ENCODE results near the gene CDH4. TPM values are rescaled to one million over a fixed set of nuclear protein-coding genes. Genes with fewer than 3 reads are reported as not detected.

The CDH4 gene
- total and polyA plus RNA-seq, 2 donors (not counting 3 experiments of a cell fraction or from before 2014, with no cell fraction given), result 0.17 to 0.51 TPM

DNA sequence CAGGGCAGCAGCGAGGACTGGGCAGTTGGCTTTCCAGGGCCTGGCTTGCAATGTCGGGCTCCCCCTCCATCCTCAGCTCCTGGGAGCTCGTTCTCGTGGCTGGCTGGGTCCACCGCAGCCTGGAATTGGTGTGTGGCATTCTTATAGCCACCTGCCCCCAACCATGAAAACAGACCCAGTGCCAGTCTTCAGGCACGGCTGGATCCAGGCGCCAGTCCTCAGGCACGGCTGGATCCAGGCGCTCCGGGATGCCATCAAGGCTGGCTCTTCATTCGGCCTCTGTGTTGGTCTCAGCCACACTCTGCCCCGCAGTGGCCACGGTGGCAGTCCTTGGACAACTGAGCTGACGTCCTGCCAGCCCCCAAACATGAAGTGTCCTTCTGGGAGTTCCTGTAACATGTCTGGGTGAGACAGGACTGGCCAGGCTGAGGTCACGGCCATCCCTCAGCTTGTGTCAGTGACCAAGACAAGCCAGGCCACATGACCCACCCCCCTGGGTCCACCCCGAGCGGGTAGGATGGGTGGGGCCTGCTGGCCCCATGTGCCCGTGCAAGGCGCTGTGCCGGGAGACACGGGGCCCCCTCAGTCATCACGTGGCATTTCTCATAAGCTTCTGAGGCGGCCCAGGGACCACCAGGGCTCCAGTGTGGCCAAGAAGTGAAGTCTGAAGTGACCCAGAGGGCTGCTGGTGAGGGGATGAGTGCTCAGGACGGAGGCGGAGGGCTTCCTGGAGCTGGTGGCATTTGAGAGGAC lies 714.6 kb downstream of the CDH4 start:
- intact Hi-C loops (cut with micrococcal nuclease) (no loop called here), dilution Hi-C loops (cut with MboI; ENCODE audit: extremely low pct_ligation_motif_present, low sequenced_read_pairs) (no loop called here)
- Histone ChIP-seq H3K9me1 (replicated peaks; ENCODE audit: control insufficient read depth, extremely low read depth, insufficient read depth, low read length) (no peaks in the 10 kb centered on the region), H3K27me3 (ENCODE audit: control insufficient read depth in 2 of 2, insufficient read depth in 2 of 2, low read length in 2 of 2) (peaks cover 3 to 8% of the 10 kb centered on the region in 2 experiments), H4K20me1 (replicated peaks; ENCODE audit: control insufficient read depth, extremely low read depth, insufficient read depth, low read length) (no peaks in the 10 kb centered on the region), H3K4me1 (ENCODE audit: control insufficient read depth, extremely low read depth, insufficient read depth, low read length) (no peaks in the 10 kb centered on the region), H2AFZ (ENCODE audit: low read depth, low read length) (no peak overlapping the region), H3K9me3 (replicated peaks; ENCODE audit: control insufficient read depth, insufficient read depth, low read length) (no peaks in the 10 kb centered on the region), H3K79me2 (ENCODE audit: control insufficient read depth, insufficient read depth, low read length) (no peaks in the 10 kb centered on the region), H3K36me3 (ENCODE audit: control insufficient read depth in 2 of 2, extremely low read depth in 1 of 2, insufficient read depth in 2 of 2, low read length in 2 of 2) (no peaks in the 10 kb centered on the region), H3K9ac (replicated peaks; ENCODE audit: extremely low read depth, insufficient read depth, low read length) (no peak overlapping the region), H3K27ac (ENCODE audit: insufficient read depth, low read depth, low read length) (no peak overlapping the region), H3K4me3 (replicated peaks in 1 of 3; ENCODE audit: insufficient read depth in 1 of 3, low read depth in 1 of 3, low read length in 3 of 3) (no peak overlapping the region), H3K4me2 (ENCODE audit: insufficient read depth, low read length) (no peak overlapping the region)
- no peak for DNase-seq (ENCODE audit: low read depth, low spot score)
- POLR2A ChIA-PET, result no interaction called here
- FAIRE-seq, result no peak
- BruUV-seq (replicated peaks), result no TSS peak
- no peak for TF ChIP-seq POLR2AphosphoS5 (IDR thresholded peaks at IDR 0.05; ENCODE audit: insufficient read depth, low read depth, low read length)
- no peak for TF ChIP-seq POLR2A (IDR thresholded peaks at IDR 0.05; ENCODE audit: low read depth, low read length)
- no peak for TF ChIP-seq MYC (IDR thresholded peaks at IDR 0.05; ENCODE audit: low read depth, low read length)
- TF ChIP-seq EZH2 (IDR thresholded peaks at IDR 0.05; ENCODE audit: borderline replicate concordance, low read depth, low read length, severe bottlenecking), result no peak
- TF ChIP-seq, protein P1, sequence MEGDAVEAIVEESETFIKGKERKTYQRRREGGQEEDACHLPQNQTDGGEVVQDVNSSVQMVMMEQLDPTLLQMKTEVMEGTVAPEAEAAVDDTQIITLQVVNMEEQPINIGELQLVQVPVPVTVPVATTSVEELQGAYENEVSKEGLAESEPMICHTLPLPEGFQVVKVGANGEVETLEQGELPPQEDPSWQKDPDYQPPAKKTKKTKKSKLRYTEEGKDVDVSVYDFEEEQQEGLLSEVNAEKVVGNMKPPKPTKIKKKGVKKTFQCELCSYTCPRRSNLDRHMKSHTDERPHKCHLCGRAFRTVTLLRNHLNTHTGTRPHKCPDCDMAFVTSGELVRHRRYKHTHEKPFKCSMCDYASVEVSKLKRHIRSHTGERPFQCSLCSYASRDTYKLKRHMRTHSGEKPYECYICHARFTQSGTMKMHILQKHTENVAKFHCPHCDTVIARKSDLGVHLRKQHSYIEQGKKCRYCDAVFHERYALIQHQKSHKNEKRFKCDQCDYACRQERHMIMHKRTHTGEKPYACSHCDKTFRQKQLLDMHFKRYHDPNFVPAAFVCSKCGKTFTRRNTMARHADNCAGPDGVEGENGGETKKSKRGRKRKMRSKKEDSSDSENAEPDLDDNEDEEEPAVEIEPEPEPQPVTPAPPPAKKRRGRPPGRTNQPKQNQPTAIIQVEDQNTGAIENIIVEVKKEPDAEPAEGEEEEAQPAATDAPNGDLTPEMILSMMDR (IDR thresholded peaks at IDR 0.05; ENCODE audit: extremely low read depth in 1 of 2, insufficient read depth in 1 of 2, low read depth in 1 of 2, low read length in 2 of 2), result no peak
- no peak for TF ChIP-seq GATA2 (IDR thresholded peaks at IDR 0.05; ENCODE audit: insufficient read depth, insufficient read length, low read depth, low read length)
- CTCF ChIA-PET, result no interaction called here

All from endothelial cell of umbilical vein (primary cell).